ENCODE results near the gene PLPPR3. TPM values are rescaled to one million over a fixed set of nuclear protein-coding genes. Genes with fewer than 3 reads are reported as not detected.

The PLPPR3 gene
- total RNA-seq, 1 donor from 2014 or later, result 46.3 TPM

DNA sequence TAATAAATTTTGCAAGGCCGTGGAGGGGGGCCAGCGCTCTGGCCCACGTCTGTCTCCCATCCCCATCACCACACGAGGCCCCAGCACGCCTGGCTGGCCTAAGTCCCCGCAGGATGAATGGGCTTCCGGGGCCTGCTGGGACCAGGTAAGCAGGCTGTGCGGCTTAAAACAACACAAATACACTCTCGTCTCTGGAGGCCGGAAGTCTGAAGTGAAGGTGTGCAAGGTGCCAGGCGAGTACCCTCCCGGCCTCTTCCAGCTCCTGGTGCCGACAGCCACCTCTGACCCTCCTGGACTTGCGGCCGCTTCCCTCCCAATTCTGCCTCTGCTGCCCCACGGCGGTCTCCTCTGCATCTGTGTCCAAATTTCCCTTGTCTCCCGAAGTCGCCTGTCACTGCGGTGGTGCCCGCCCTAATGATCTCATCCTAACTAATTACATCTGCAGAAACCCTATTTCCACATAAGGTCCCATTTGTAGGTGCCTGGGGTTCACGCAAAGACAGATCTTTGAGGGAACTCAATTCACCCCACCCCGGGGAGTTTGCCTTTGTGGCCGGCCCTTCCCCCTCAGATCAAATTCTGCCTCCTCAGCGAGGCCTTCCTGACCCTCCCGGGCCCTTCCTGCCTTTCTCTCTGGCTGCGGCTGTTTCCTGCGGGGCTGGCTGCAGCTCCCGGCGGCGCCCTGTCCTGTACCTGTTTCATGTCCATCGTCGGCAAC is 32.6 kb downstream of the PLPPR3 start:
- no peak for DNase-seq (ENCODE audit: low read depth, low spot score)
- Mint-ChIP-seq H3K4me3 (peak overlapping the region; percentile 18), H3K27me3 (ENCODE audit: low read depth) (no peaks in the 10 kb centered on the region), H3K36me3 (ENCODE audit: low read depth) (no peaks in the 10 kb centered on the region), H3K9me3 (no peaks in the 10 kb centered on the region), H3K4me1 (peaks cover 13% of the 10 kb centered on the region), H3K27ac (ENCODE audit: unreplicated experiment) (peak overlapping the region; percentile 82)
- TF ChIP-seq, protein P1, sequence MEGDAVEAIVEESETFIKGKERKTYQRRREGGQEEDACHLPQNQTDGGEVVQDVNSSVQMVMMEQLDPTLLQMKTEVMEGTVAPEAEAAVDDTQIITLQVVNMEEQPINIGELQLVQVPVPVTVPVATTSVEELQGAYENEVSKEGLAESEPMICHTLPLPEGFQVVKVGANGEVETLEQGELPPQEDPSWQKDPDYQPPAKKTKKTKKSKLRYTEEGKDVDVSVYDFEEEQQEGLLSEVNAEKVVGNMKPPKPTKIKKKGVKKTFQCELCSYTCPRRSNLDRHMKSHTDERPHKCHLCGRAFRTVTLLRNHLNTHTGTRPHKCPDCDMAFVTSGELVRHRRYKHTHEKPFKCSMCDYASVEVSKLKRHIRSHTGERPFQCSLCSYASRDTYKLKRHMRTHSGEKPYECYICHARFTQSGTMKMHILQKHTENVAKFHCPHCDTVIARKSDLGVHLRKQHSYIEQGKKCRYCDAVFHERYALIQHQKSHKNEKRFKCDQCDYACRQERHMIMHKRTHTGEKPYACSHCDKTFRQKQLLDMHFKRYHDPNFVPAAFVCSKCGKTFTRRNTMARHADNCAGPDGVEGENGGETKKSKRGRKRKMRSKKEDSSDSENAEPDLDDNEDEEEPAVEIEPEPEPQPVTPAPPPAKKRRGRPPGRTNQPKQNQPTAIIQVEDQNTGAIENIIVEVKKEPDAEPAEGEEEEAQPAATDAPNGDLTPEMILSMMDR (conservative IDR thresholded peaks at IDR 0.05), result no peak

DNA sequence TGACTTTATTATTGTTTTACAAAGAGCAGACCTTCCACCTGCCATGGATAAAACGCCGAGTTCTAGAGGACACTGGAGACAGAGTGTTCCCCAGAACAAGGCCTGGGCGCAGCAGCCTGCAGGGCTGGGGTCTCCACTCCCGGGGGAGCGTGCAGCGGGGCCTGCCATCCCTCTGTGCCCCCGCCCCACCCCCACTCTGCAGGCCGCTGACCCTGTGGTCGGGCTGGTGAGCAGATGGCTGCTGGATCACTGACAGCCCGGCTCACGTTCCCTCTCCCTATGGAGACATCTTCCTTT is 33.1 kb downstream of the PLPPR3 start:
- Mint-ChIP-seq H3K9me3 (no peaks in the 10 kb centered on the region), H3K36me3 (ENCODE audit: low read depth) (no peaks in the 10 kb centered on the region), H3K4me3 (no peak overlapping the region), H3K4me1 (peaks cover 13% of the 10 kb centered on the region), H3K27me3 (ENCODE audit: low read depth) (no peaks in the 10 kb centered on the region), H3K27ac (ENCODE audit: unreplicated experiment) (peak overlapping the region; percentile 82)
- TF ChIP-seq, protein P1 (conservative IDR thresholded peaks at IDR 0.05), result no peak
- no peak for DNase-seq (ENCODE audit: low read depth, low spot score)

DNA sequence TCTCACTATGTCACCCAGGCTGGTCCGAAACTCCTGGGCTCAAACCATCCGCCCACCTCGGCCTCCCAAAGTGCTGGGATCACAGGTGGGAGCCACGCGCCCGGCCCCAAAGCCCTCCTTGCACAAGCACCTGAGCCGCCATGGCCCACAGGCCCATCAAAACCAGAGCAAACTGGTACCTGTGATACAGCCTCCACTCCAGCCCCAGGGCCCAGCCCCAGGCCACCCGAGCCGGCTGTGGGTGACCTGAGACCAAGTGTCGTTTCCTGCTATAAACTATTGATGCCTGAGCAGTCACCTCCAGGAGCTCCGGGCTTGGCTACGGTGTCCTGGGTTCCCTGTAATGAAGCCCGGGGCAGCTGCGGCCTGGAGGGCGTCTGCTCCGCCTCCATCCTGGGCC is 34.2 kb downstream of the PLPPR3 start:
- TF ChIP-seq, protein P1 (conservative IDR thresholded peaks at IDR 0.05), result no peak
- Mint-ChIP-seq H3K9me3 (no peaks in the 10 kb centered on the region), H3K4me3 (no peak overlapping the region), H3K4me1 (peaks cover 13% of the 10 kb centered on the region), H3K36me3 (ENCODE audit: low read depth) (no peaks in the 10 kb centered on the region), H3K27me3 (ENCODE audit: low read depth) (peaks cover 4% of the 10 kb centered on the region), H3K27ac (ENCODE audit: unreplicated experiment) (no peak overlapping the region)
- no peak for DNase-seq (ENCODE audit: low read depth, low spot score)

DNA sequence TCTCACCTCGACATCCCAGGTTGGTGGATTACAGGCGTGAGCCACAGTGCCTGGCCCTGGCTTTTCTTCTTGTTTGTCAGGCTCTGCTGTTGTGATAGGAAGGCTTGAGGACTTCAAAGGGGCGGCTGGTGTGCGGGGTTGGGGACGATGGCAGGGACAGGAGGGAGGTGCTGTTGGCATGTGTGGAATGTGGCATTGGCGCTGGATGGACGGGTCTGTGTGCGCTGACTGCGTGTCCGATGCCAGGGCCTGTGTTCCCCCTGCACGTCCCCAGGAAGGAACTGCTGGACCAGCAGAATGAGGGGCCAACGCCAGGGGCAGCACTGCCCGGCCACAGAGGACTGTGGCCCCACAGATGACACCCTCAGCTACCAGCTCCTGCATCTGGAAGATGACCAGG is 37.2 kb downstream of the PLPPR3 start:
- H3K27ac Mint-ChIP-seq (ENCODE audit: unreplicated experiment), result no peak overlapping the region
- TF ChIP-seq, protein P1 (conservative IDR thresholded peaks at IDR 0.05), result no peak
- no peak for DNase-seq (ENCODE audit: low read depth, low spot score)
- H3K36me3 Mint-ChIP-seq (ENCODE audit: low read depth), result no peaks in the 10 kb centered on the region
- no peaks in the 10 kb centered on the region for H3K9me3 Mint-ChIP-seq
- no peak overlapping the region for H3K4me3 Mint-ChIP-seq
- peaks cover 12% of the 10 kb centered on the region for H3K4me1 Mint-ChIP-seq
- H3K27me3 Mint-ChIP-seq (ENCODE audit: low read depth), result peaks cover 10% of the 10 kb centered on the region

DNA sequence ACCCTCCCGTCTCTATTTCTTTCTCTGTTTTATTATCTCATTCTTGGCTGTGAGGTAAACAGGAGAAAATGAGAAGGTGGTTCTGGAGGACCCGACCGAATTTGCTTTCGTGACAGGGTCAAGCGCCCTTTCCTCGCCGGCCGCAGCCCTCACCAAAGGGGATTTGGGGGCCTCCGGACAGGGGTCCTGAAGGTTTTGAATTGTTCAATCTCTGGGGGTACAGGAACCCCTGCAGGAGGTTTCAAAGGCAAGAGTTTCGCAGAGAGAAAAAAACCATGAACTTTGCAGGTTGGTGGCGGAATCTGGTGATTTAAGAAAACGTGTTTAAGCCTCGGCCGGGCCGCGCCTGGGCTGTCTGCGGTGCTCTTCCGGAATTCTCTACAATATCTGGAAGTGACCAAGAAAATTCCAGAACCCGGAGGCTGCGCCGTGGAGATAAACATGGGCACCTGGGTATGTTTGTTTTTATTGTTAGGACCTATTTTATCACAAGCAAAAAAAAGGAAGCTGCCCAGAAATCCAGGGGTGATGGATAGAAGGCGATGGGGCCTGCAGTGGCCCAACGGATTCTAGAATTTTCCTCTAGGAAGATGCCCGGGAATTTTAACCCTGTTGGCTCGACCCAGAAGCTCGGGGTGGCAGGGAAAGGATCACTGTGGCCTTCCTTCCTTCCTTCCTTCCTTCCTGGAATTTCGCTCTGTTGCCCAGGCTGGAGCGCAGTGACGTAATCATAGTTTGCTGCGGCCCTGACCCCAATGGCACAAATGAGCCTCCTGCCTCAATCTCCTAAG is 38.7 kb downstream of the PLPPR3 start:
- no peak overlapping the region for H3K4me3 Mint-ChIP-seq
- no peaks in the 10 kb centered on the region for H3K36me3 Mint-ChIP-seq (ENCODE audit: low read depth)
- TF ChIP-seq, protein P1 (conservative IDR thresholded peaks at IDR 0.05), result no peak
- peaks cover 10% of the 10 kb centered on the region for H3K27me3 Mint-ChIP-seq (ENCODE audit: low read depth)
- peaks cover 3% of the 10 kb centered on the region for H3K4me1 Mint-ChIP-seq
- no peak for DNase-seq (ENCODE audit: low read depth, low spot score)
- no peak overlapping the region for H3K27ac Mint-ChIP-seq (ENCODE audit: unreplicated experiment)
- no peaks in the 10 kb centered on the region for H3K9me3 Mint-ChIP-seq

All from neural crest cell (in vitro differentiated cells).